ENCODE results near the gene IGSF22.

IGSF22 gene

GRCh38 chr11:18743900-18744514 is 18.0 kb upstream of the IGSF22 start:
- no peak for DNase-seq (ENCODE audit: low spot score)

- DNase-seq (ENCODE audit: low spot score): no peak
Measured at GRCh38 chr11:18743365-18743764, 17.4 kb upstream of the IGSF22 start.

- no peak for DNase-seq (ENCODE audit: low spot score)
Measured at GRCh38 chr11:18741783-18742182, 15.8 kb upstream of the IGSF22 start.

GRCh38 chr11:18739685-18740084 is 13.7 kb upstream of the IGSF22 start:
- no peak for DNase-seq (ENCODE audit: low spot score)

GRCh38 chr11:18737642-18738041 is 11.7 kb upstream of the IGSF22 start:
- DNase-seq (ENCODE audit: low spot score): no peak

GRCh38 chr11:18736590-18737148 is 10.7 kb upstream of the IGSF22 start:
- no peak for DNase-seq (ENCODE audit: low spot score)

- DNase-seq (ENCODE audit: low spot score): no peak
Measured at GRCh38 chr11:18733202-18733601, 7.2 kb upstream of the IGSF22 start.

GRCh38 chr11:18731949-18732821 is 6.2 kb upstream of the IGSF22 start:
- peak; percentile 76 for DNase-seq (ENCODE audit: low spot score)

- no peak for DNase-seq (ENCODE audit: low spot score)
Measured at GRCh38 chr11:18731441-18731840, 5.5 kb upstream of the IGSF22 start.

- no peak for DNase-seq (ENCODE audit: low spot score)
Measured at GRCh38 chr11:18730020-18730419, 4.0 kb upstream of the IGSF22 start.

- DNase-seq (ENCODE audit: low spot score): no peak
Measured at GRCh38 chr11:18729426-18729825, 3.4 kb upstream of the IGSF22 start.

GRCh38 chr11:18728658-18729057 is 2.7 kb upstream of the IGSF22 start:
- DNase-seq (ENCODE audit: low spot score): no peak

GRCh38 chr11:18727479-18728236 is 1.7 kb upstream of the IGSF22 start:
- peak; percentile 74 for DNase-seq (ENCODE audit: low spot score)

GRCh38 chr11:18723991-18724390 is 2.0 kb downstream of the IGSF22 start:
- DNase-seq (ENCODE audit: low spot score): no peak

- no peak for DNase-seq (ENCODE audit: low spot score)
Measured at GRCh38 chr11:18722293-18722637, 3.7 kb downstream of the IGSF22 start.

- peak; percentile 66 for DNase-seq (ENCODE audit: low spot score)
Measured at GRCh38 chr11:18721561-18722292, 4.3 kb downstream of the IGSF22 start.

- peak; percentile 85 for DNase-seq (ENCODE audit: low spot score)
Measured at GRCh38 chr11:18720808-18721560, 5.0 kb downstream of the IGSF22 start.

- no peak for DNase-seq (ENCODE audit: low spot score)
Measured at GRCh38 chr11:18720091-18720807, 5.7 kb downstream of the IGSF22 start.

- no peak for DNase-seq (ENCODE audit: low spot score)
Measured at GRCh38 chr11:18715476-18715875, 10.5 kb downstream of the IGSF22 start.

- DNase-seq (ENCODE audit: low spot score): no peak
Measured at GRCh38 chr11:18714443-18714780, 11.6 kb downstream of the IGSF22 start.

Measured in AG20443 (cell line).